Astrocyte (in vitro differentiated cells and primary cell): ENCODE data around the gene ZNF883. TPM values are rescaled to one million over a fixed set of nuclear protein-coding genes. Genes with fewer than 3 reads are reported as not detected.

Experiments
- DNase-seq: peaks from one replicate; pipeline ENCODE4 v3.0.0-alpha.2; 2010; ENCODE audit warnings: low read depth
- FAIRE-seq: peaks from 2 replicates; lab custom pipeline; 2011; peaks lifted over from hg19 to GRCh38; lab: Jason Lieb, UNC
- H2AFZ ChIP-seq: 2 replicates; pipeline ENCODE4 v1.6.0; 2012; ENCODE audit warnings: low read depth, low read length, inconsistent platforms
- H3K27ac ChIP-seq: 2 replicates; pipeline ENCODE4 v1.5.1; 2011; ENCODE audit warnings: low read depth, low read length, inconsistent platforms
- H3K27me3 ChIP-seq: 2 replicates; pipeline ENCODE4 v1.6.0; 2011; ENCODE audit warnings: low read length, inconsistent platforms; ENCODE audit not compliant: insufficient read depth
- H3K36me3 ChIP-seq: 2 replicates; pipeline ENCODE4 v1.5.1; 2011; ENCODE audit warnings: low read length, inconsistent platforms; ENCODE audit not compliant: insufficient read depth
- H3K4me1 ChIP-seq: 2 replicates; pipeline ENCODE4 v1.5.1; 2011; ENCODE audit warnings: low read length, inconsistent platforms; ENCODE audit not compliant: insufficient read depth
- H3K4me2 ChIP-seq: 2 replicates; pipeline ENCODE4 v1.6.0; 2012; ENCODE audit warnings: low read length, inconsistent platforms
- H3K4me3 ChIP-seq: 2 replicates; pipeline ENCODE4 v1.5.1; 2011; ENCODE audit warnings: low read depth, mild to moderate bottlenecking, low read length, inconsistent platforms; ENCODE audit not compliant: insufficient read depth
- H3K79me2 ChIP-seq: 2 replicates; pipeline ENCODE4 v1.6.0; 2012; ENCODE audit warnings: mild to moderate bottlenecking, low read length, inconsistent platforms; ENCODE audit not compliant: insufficient read depth
- H3K9ac ChIP-seq: 2 replicates; pipeline ENCODE4 v1.6.0; 2012; ENCODE audit warnings: mild to moderate bottlenecking, low read length, inconsistent platforms
- H3K9me3 ChIP-seq: 2 replicates; pipeline ENCODE4 v1.5.1; 2012; ENCODE audit warnings: low read depth, mild to moderate bottlenecking, low read length, inconsistent platforms; ENCODE audit not compliant: insufficient read depth
- H4K20me1 ChIP-seq: 2 replicates; pipeline ENCODE4 v1.6.0; 2012; ENCODE audit warnings: low read length, inconsistent platforms; ENCODE audit not compliant: insufficient read depth
- H3K27ac Mint-ChIP-seq: one replicate; pipeline ENCODE4 v1.8.0; 2021; ENCODE audit warnings: mild to moderate bottlenecking, mixed read lengths; ENCODE audit not compliant: unreplicated experiment
- H3K27me3 Mint-ChIP-seq: one replicate; pipeline ENCODE4 v1.8.0; 2021; ENCODE audit warnings: low read depth, mixed read lengths; ENCODE audit not compliant: unreplicated experiment
- H3K36me3 Mint-ChIP-seq: one replicate; pipeline ENCODE4 v1.8.0; 2021; ENCODE audit warnings: low read depth, mixed read lengths; ENCODE audit not compliant: unreplicated experiment
- H3K4me1 Mint-ChIP-seq: one replicate; pipeline ENCODE4 v1.8.0; 2021; ENCODE audit warnings: low read depth, mixed read lengths; ENCODE audit not compliant: unreplicated experiment
- H3K4me3 Mint-ChIP-seq: one replicate; pipeline ENCODE4 v1.8.0; 2021; ENCODE audit warnings: mild to moderate bottlenecking, moderate library complexity, mixed read lengths; ENCODE audit not compliant: unreplicated experiment
- H3K9me3 Mint-ChIP-seq: one replicate; pipeline ENCODE4 v1.8.0; 2021; ENCODE audit warnings: mild to moderate bottlenecking, mixed read lengths; ENCODE audit not compliant: unreplicated experiment
- CTCF ChIP-seq: IDR thresholded peaks from 2 replicates; pipeline ENCODE4 v1.5.1; 2011; ENCODE audit warnings: low read depth, mild to moderate bottlenecking, inconsistent platforms, low read length, moderate library complexity; ENCODE audit not compliant: insufficient read depth
- EZH2 ChIP-seq: IDR thresholded peaks from 2 replicates; pipeline ENCODE4 v1.6.1; 2012; ENCODE audit warnings: mild to moderate bottlenecking, low read length, inconsistent platforms; ENCODE audit not compliant: insufficient read depth
- total RNA-seq: library from RNA; stranded (reverse); gene quantifications from 2 replicates; pipeline ENCODE4 v1.2.1, GENCODE V29; 2021

ZNF883 gene
- total RNA-seq, 1 donor from 2014 or later = 1.3 TPM

DNA sequence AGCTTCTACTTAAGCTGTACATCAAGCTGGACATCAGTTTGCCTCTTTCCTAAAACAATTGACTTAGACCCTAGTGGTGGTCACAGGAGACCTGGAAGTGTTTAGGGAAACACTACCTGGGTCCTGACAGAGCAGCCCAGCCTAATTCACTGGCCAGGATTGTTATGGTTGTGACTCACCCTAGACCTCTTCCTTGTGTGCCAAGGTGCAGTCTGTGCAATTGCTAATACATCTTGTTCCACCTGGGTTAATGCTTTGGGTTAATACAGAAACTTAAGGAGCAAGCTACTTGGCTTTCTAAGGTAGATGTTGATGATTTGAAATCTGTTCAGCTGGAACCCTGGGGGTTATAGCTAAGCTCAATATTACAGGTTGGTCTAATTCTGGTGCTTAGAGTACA lies 72.6 kb downstream of the ZNF883 start:
- H3K36me3 Mint-ChIP-seq = no peaks in the 10 kb centered on the region
- no peak overlapping the region for H3K4me3 Mint-ChIP-seq
- FAIRE-seq (no peak), DNase-seq (no peak)
- Histone ChIP-seq H3K4me3 (no peak overlapping the region), H3K9ac (no peak overlapping the region), H3K27me3 (peaks cover 3% of the 10 kb centered on the region), H3K79me2 (no peaks in the 10 kb centered on the region), H3K36me3 (no peaks in the 10 kb centered on the region), H3K4me1 (no peaks in the 10 kb centered on the region), H4K20me1 (no peaks in the 10 kb centered on the region), H3K27ac (no peak overlapping the region), H2AFZ (no peak overlapping the region), H3K9me3 (no peaks in the 10 kb centered on the region), H3K4me2 (no peak overlapping the region)
- TF ChIP-seq CTCF (no peak), EZH2 (no peak)
- H3K27ac Mint-ChIP-seq = no peak overlapping the region
- H3K27me3 Mint-ChIP-seq = peaks cover 53% of the 10 kb centered on the region
- H3K4me1 Mint-ChIP-seq = no peaks in the 10 kb centered on the region
- H3K9me3 Mint-ChIP-seq = peaks cover 8% of the 10 kb centered on the region

DNA sequence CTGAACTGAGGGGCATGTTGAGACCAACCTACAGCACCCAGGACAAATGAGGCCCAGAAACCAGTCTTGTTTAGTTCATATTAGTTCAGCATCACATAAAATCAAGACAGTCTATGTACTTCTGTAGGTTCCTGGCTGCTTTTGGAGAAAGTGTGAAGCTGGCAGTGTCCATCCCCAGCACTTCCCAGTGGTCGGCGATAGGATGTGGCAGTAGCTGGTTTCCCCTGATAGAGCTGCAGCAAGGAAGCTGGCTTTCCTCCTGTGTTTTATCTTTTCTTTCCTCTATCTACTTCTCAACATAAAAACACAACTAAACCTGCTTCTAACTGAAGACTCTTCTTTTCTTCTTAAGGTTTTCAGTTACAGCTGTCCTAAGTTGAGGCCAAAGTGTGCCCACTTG lies 78.3 kb downstream of the ZNF883 start:
- H3K27ac Mint-ChIP-seq = no peak overlapping the region
- H3K4me1 ChIP-seq = no peaks in the 10 kb centered on the region

More for the DNA sequence above, 78.3 kb downstream of the ZNF883 start:
- Histone ChIP-seq H3K4me2 (no peak overlapping the region), H3K9ac (no peak overlapping the region), H4K20me1 (no peaks in the 10 kb centered on the region), H3K9me3 (no peaks in the 10 kb centered on the region), H2AFZ (no peak overlapping the region), H3K27me3 (peaks cover 3% of the 10 kb centered on the region), H3K79me2 (no peaks in the 10 kb centered on the region), H3K36me3 (no peaks in the 10 kb centered on the region), H3K4me3 (no peak overlapping the region), H3K27ac (no peak overlapping the region)
- TF ChIP-seq EZH2 (no peak), CTCF (no peak)
- Mint-ChIP-seq H3K4me3 (no peak overlapping the region), H3K9me3 (peaks cover 4% of the 10 kb centered on the region), H3K27me3 (peaks cover 38% of the 10 kb centered on the region), H3K36me3 (no peaks in the 10 kb centered on the region), H3K4me1 (no peaks in the 10 kb centered on the region)
- DNase-seq = no peak
- no peak for FAIRE-seq
